Ovary (tissue), 9 donors: Measurements from ENCODE around the gene CERK. TPM values are rescaled to one million over a fixed set of nuclear protein-coding genes. Genes with fewer than 3 reads are reported as not detected.

Source experiments
- DNase-seq, 5 donors: peaks; one replicate each; pipeline ENCODE4 v3.0.0-alpha.2; 2019 to 2020
- H3K27ac ChIP-seq, 2 donors: fragments of 200-600 bp; one replicate each; pipeline versions ENCODE4 v1.5.1 to v1.8.0; 2019 to 2022
- H3K27me3 ChIP-seq: fragments of 200-600 bp; one replicate; pipeline ENCODE4 v1.8.0; 2022
- H3K36me3 ChIP-seq: fragments of 200-600 bp; sonication (generic); one replicate; pipeline ENCODE4 v1.5.1; 2019
- H3K4me1 ChIP-seq: one replicate; pipeline ENCODE4 v1.8.1; 2013; ENCODE audit warnings: mild to moderate bottlenecking, moderate library complexity; ENCODE audit not compliant: insufficient read depth
- H3K4me3 ChIP-seq: fragments of 200-600 bp; sonication (generic); one replicate; pipeline ENCODE4 v1.5.1; 2017
- H3K9me3 ChIP-seq, 2 donors: fragments of 200-600 bp in 1 of 2; sonication (generic) in 1 of 2; one replicate each; pipeline versions ENCODE4 v1.5.1 to v1.8.1; 2013 to 2019; ENCODE audit warnings: mild to moderate bottlenecking in 1 of 2, moderate library complexity in 1 of 2
- EP300 ChIP-seq: sonication (generic); formaldehyde crosslinking; IDR thresholded peaks from one replicate; pipeline ENCODE4 v1.6.1; 2017; ENCODE audit warnings: antibody characterized with exemption
- POLR2A ChIP-seq: fragments of 450-650 bp; IDR thresholded peaks from one replicate; pipeline ENCODE4 v1.6.1; 2017; ENCODE audit warnings: antibody characterized with exemption, mild to moderate bottlenecking, moderate library complexity
- WGBS, 3 donors: extraction: QIAGEN DNeasy Blood & Tissue Kit in 1 of 3; methylation state at CpG; one replicate each; pipeline versions ENCODE4 v1.1.5 to v1.1.7; 2013 to 2017; 5-methylcytosine and 5-hydroxymethylcytosine counted together
- intact Hi-C, 4 donors: fragments of 100-400 bp; cut with DNase I; formaldehyde crosslinking; loops; one replicate each; pipeline versions ENCODE4 v1.11.0 to v1.15.1; 2022 to 2023
- polyA plus RNA-seq, 2 donors: library from polyadenylated mRNA; stranded (reverse); fragments of 200-250 nt in 1 of 2; fragments of 350-450 nt in 1 of 2; fragmentation: Illumina TruSeq in 1 of 2; extraction: RNeasy Lipid Tissue Mini Kit (QIAGEN cat#74804) in 1 of 2; gene quantifications; one replicate each; pipeline ENCODE4 v1.2.3, GENCODE V29; 2013 to 2014
- total RNA-seq, 7 donors: library from RNA; depleted of rRNA in 2 of 7; stranded (reverse); fragments of >200 nt in 2 of 7; fragmentation: NEBNext Ultra II Directional in 3 of 7; extraction: Animal tissue kit (Norgen Biotek cat#: 25700) in 3 of 7; gene quantifications; one replicate each; pipeline versions ENCODE4 v1.1.0 to v1.2.4, GENCODE V29; 2016 to 2023
- TF ChIP-seq, protein P1 (sequence below), 3 donors: fragments of 450-650 bp in 2 of 3; fragments of 200-600 bp in 1 of 3; IDR thresholded peaks; one replicate each; pipeline versions ENCODE4 v1.5.1 to v1.8.0; 2016 to 2022; ENCODE audit warnings: antibody characterized with exemption in 3 of 3, mild to moderate bottlenecking in 1 of 3
- donor health status: DM: no; HTN: no; CAD: no; lungs with moderate emphysema.
- donor health status: DM: no; HTN: no; CAD: no.
- donor health status: Bipolar disorder and iron deficiency.
- donor health status: DM: yes; HTN: yes; CAD: no.
- donor health status: DM: no; HTN: no; CAD: no.
- donor health status: DM: yes; HTN: yes; CAD: no.

CERK gene
- total and polyA plus RNA-seq, 9 donors = 27.1 to 71.1 (median 46.8) TPM

DNA sequence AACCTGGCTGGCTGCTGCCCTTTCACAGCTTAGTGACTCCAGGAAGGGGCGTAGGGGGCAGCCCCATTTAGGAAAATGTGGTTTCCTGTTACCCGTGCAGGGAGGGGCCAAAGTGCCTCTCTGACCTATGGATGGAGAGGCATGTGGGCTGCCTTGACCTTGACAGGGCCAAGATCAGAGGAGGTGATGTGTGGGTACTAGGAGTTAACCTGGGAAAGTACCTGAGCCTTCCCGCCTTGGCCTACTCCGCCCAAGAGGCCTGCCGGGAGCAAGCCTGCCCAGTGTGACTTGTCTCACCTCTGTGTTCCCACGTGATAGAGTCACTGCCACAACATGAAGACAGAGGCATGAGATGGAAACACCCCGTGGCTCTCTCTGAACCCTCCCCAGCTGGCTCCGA, 84.5 kb downstream of the CERK start:
- TF ChIP-seq, protein P1, sequence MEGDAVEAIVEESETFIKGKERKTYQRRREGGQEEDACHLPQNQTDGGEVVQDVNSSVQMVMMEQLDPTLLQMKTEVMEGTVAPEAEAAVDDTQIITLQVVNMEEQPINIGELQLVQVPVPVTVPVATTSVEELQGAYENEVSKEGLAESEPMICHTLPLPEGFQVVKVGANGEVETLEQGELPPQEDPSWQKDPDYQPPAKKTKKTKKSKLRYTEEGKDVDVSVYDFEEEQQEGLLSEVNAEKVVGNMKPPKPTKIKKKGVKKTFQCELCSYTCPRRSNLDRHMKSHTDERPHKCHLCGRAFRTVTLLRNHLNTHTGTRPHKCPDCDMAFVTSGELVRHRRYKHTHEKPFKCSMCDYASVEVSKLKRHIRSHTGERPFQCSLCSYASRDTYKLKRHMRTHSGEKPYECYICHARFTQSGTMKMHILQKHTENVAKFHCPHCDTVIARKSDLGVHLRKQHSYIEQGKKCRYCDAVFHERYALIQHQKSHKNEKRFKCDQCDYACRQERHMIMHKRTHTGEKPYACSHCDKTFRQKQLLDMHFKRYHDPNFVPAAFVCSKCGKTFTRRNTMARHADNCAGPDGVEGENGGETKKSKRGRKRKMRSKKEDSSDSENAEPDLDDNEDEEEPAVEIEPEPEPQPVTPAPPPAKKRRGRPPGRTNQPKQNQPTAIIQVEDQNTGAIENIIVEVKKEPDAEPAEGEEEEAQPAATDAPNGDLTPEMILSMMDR (IDR thresholded peaks at IDR 0.05) = no peak
- TF ChIP-seq EP300 (no peak), POLR2A (no peak)
- Histone ChIP-seq H3K9me3 (no peaks in the 10 kb centered on the region), H3K4me3 (no peak overlapping the region), H3K36me3 (no peaks in the 10 kb centered on the region), H3K4me1 (peaks cover 15% of the 10 kb centered on the region), H3K27ac (no peak overlapping the region), H3K27me3 (no peaks in the 10 kb centered on the region)
- intact Hi-C loops = no loop called here
- DNase-seq = no peak
- WGBS, 3 donors = 82 to 89% (median 84%) methylated on average over 8 of the region's 8 CpGs

DNA sequence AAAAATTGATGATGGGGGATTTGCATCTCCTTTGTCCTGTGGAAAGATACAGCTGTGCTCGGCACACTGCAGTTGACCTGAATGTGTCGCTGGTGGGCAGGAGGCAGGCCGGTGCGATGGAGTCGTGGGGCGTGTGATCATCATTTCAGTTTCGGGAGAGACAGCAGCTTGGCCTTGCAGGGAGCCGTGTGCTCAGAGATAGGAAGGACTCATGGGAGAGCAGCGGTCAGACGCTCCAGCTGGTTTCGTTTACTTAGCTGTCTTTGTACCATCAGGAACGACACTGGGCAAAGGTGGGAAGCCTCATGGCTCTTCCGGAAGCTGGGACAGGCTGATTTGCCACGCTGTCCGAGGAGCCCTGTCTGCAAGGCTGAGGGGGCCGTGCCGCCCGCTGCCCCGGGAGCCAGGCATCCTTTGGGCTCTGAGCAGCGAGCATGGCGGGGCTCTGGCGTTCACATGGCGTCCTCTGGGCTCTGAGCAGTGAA, 85.2 kb downstream of the CERK start:
- Histone ChIP-seq H3K27ac (no peak overlapping the region), H3K4me1 (peaks cover 15% of the 10 kb centered on the region), H3K4me3 (no peak overlapping the region), H3K27me3 (no peaks in the 10 kb centered on the region), H3K36me3 (no peaks in the 10 kb centered on the region), H3K9me3 (no peaks in the 10 kb centered on the region)
- DNase-seq = no peak
- intact Hi-C loops = no loop called here
- TF ChIP-seq, protein P1 (IDR thresholded peaks at IDR 0.05) = no peak
- TF ChIP-seq POLR2A = no peak
- TF ChIP-seq EP300 = no peak
- 8 to 29% (median 19%) methylated on average over 15 to 23 of the region's 23 CpGs for WGBS, 3 donors

GRCh38 chr22:46652081-46652846, 85.8 kb downstream of the CERK start:
- 29 to 42% (median 32%) methylated on average over 21 to 22 of the region's 22 CpGs for WGBS, 3 donors
- H3K27ac ChIP-seq = no peak overlapping the region
- peak in 2 of 5 donors; percentile 58 to 69 for DNase-seq
- TF ChIP-seq POLR2A (no peak), EP300 (no peak)
- TF ChIP-seq, protein P1 (IDR thresholded peaks at IDR 0.05) = no peak
- intact Hi-C loops = no loop called here
- no peaks in the 10 kb centered on the region for H3K36me3 ChIP-seq
- no peak overlapping the region for H3K4me3 ChIP-seq
- no peaks in the 10 kb centered on the region for H3K27me3 ChIP-seq
- peaks cover 15% of the 10 kb centered on the region for H3K4me1 ChIP-seq
- H3K9me3 ChIP-seq = no peaks in the 10 kb centered on the region

DNA sequence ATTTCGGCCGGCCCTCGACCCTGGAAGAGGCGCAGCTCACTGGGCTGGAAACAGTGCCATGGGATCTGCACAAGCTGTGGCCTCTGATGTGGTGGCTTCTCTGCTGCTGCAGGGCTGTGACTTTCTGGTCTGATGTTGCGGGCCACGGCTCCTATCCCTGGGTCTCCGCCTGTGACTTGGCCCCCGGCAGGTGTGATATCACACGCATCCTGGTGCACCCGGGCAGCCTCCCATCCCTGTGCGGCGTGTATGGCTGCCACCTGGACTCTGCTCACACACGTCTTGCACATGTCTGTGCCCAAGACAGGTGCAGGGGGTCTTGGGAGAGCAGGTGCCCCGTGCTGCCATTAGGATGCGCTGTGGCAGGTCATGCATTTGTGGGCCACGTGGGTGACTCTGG, 86.7 kb downstream of the CERK start:
- peaks cover 15% of the 10 kb centered on the region for H3K4me1 ChIP-seq
- no peaks in the 10 kb centered on the region for H3K36me3 ChIP-seq
- 92 to 95% (median 95%) methylated on average over 15 to 16 of the region's 16 CpGs for WGBS, 3 donors
- no peak for TF ChIP-seq EP300
- TF ChIP-seq POLR2A = no peak
- TF ChIP-seq, protein P1 (IDR thresholded peaks at IDR 0.05) = no peak
- H3K27me3 ChIP-seq = no peaks in the 10 kb centered on the region
- no peak for DNase-seq
- H3K4me3 ChIP-seq = no peak overlapping the region
- intact Hi-C loops = no loop called here
- H3K9me3 ChIP-seq = no peaks in the 10 kb centered on the region
- no peak overlapping the region for H3K27ac ChIP-seq
